Mammary epithelial cell (primary cell): ENCODE data around the gene CACNA1A.

Experiments used
- CTCF ChIP-seq, 2 donors: IDR thresholded peaks in 1 of 2; conservative IDR thresholded peaks in 1 of 2; 2 replicates each; pipeline ENCODE4 v1.5.1; 2011 to 2012; ENCODE audit warnings: inconsistent platforms in 2 of 2, low read length in 2 of 2, mild to moderate bottlenecking in 2 of 2, control low read depth in 1 of 2, low read depth in 1 of 2; ENCODE audit not compliant: insufficient read depth in 1 of 2; ENCODE audit errors: extremely low read depth in 1 of 2
- EZH2 ChIP-seq: IDR thresholded peaks from 2 replicates; pipeline ENCODE4 v1.6.1; 2012; ENCODE audit warnings: low read length, inconsistent platforms, borderline replicate concordance

GRCh38 chr19:13234518-13234917 is 271.8 kb downstream of the CACNA1A start:
- TF ChIP-seq CTCF (conservative IDR thresholded peaks at IDR 0.05 in 1 of 2, IDR thresholded peaks at IDR 0.05 in 1 of 2; ENCODE audit: extremely low read depth in 1 of 2, insufficient read depth in 1 of 2, low read depth in 1 of 2, low read length in 2 of 2) (peak; percentile 64 to 73), EZH2 (no peak)
